Inflammatory macrophage treated with lipopolysaccharide for 1 hour (primary cell): ENCODE data around the gene NTPCR.

ENCODE experiments used
- DNase-seq, 2 donors: peaks; one replicate each; pipeline ENCODE4 v3.0.0-alpha.2; 2020 to 2022

NTPCR gene

GRCh38 chr1:233019778-233020325, 69.4 kb downstream of the NTPCR start:
- DNase-seq, result no peak

- DNase-seq, result peak in 1 of 2 donors; percentile 13
Measured at GRCh38 chr1:233020426-233020825, 70.0 kb downstream of the NTPCR start.

DNA sequence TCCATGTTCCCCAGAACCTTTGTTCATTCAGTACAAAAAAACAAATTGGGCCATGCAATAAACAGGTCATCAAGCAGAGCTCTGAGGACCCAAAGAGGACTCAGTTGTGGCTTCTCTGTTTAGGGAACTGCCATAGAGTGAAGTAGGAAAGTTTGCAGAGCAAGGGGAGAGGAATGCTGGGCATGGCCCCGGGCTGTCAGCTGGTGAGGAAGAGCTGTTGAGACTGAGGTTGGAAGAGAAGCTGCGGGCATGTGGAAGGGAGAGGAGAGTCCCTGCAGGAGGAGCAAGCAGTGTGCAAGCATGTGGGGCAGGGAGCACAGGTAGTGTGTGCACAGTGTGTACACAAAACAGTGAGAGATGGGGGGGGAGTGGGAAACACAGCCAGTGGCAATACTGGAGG, 71.8 kb downstream of the NTPCR start:
- DNase-seq, result no peak

DNA sequence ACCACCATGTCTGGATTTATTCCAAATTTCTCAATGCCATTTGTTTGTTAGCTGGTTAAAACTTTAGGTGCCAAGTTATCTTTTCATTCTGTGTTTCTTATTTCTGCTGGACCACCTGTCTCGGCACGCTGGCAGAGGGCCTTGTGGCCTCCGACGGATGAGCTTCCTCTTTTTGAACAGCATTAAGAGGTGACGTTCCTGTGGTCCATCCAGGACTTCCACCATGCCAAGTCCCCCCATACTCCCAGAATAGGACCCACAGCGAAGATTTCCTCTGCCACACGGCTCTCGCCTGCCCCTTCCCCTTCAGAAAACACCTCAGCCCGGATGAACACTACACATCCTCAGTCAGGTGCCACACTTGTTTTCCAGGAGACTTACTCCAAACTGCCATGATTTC, 73.8 kb downstream of the NTPCR start:
- no peak for DNase-seq

- DNase-seq, result peak; percentile 37 to 51
Measured at GRCh38 chr1:233025157-233025556, 74.7 kb downstream of the NTPCR start.

DNA sequence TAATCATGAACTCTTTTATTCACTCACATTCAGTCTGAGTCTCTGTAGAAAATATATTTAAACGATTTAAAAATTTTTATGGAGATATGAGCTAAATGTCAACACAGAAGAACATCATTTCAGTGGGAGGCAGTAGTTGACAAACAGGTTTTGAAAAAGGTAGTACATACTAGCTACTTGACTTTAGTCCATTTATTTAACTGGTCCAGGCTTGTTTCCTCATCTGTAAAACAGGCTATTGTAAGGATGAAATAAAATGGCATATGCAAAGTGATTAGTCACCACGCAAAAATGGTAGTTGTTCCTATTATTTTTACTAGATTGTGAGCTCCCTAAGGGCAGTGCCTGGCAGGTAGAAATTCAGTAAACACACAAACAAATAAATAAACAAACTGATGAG, 75.2 kb downstream of the NTPCR start:
- no peak for DNase-seq

- DNase-seq, result no peak
Measured at GRCh38 chr1:233027046-233027445, 76.6 kb downstream of the NTPCR start.

DNA sequence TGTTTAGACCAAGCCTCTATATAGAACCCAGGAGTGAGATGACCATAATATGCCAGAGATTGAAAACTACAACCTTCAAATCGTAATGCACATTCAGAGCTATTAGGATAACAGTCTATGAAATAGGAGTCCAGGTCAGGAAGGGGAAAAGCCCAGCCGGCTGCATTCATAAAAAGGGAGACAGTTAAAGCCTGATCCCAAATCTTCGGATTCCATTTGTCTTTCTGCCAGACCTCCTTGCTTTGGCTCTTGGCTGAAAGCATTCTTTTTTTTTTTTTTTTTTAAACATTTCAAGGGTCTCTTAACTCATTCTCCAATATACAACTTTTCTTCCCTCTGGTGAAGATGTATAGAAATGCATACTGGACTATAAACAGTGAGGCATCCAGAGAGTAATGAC, 81.1 kb downstream of the NTPCR start:
- DNase-seq, result no peak

GRCh38 chr1:233032916-233033315, 82.5 kb downstream of the NTPCR start:
- DNase-seq, result no peak

DNA sequence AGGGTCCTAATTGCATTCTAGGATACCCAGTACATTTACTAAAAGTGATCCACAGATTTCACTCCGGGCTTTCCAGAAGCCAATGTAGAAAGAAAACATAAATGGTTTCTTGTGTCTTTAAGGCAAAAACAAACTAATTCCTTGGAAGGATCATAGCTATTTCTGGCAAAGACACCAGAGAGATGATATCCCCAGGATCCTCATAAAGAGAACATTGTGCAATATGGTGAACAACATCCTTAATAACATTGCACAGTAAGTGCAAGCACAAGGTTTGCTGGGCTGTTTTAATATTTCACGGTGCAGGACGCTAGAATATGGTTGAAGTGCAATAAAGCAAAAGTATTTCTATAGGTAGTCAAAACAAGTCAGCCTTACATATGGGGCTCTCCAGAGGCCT, 83.0 kb downstream of the NTPCR start:
- DNase-seq, result no peak
